HL-60 (cell line): ENCODE results near the gene CAGE1.

ENCODE experiments used
- DNase-seq, 2 experiments: peaks; one replicate each; pipeline ENCODE4 v3.0.0-alpha.2; 2010 to 2020; ENCODE audit warnings: low read depth in 1 of 2, low spot score in 1 of 2
- H3K27ac ChIP-seq: fragments of 250-450 bp; sonication (Bioruptor Pico); replicated peaks from 2 replicates; pipeline ENCODE4 v1.5.1; 2020; ENCODE audit warnings: mild to moderate bottlenecking, moderate library complexity
- H3K27me3 ChIP-seq: fragments of 250-450 bp; sonication (Bioruptor Pico); 2 replicates; pipeline ENCODE4 v1.5.1; 2021; ENCODE audit warnings: mild to moderate bottlenecking, moderate library complexity; ENCODE audit not compliant: insufficient read depth, poor library complexity, severe bottlenecking
- H3K4me3 ChIP-seq: replicated peaks from 2 replicates; pipeline ENCODE4 v1.5.1; 2011; ENCODE audit warnings: mild to moderate bottlenecking, control low read depth, low read length; ENCODE audit not compliant: insufficient read depth
- CTCF ChIP-seq: IDR thresholded peaks from one replicate; pipeline ENCODE4 v1.5.1; 2011; ENCODE audit warnings: low read length, control low read depth, inconsistent platforms; ENCODE audit not compliant: insufficient read depth
- GABPA ChIP-seq: IDR thresholded peaks from 2 replicates; pipeline ENCODE4 v1.6.1; 2012; ENCODE audit warnings: low read depth
- POLR2AphosphoS5 ChIP-seq: IDR thresholded peaks from 2 replicates; pipeline ENCODE4 v1.6.1; 2012; ENCODE audit warnings: low read depth
- SPI1 ChIP-seq: IDR thresholded peaks from 2 replicates; pipeline ENCODE4 v1.6.1; 2012; ENCODE audit warnings: low read depth, mild to moderate bottlenecking, borderline replicate concordance
- TF ChIP-seq, protein P1 (sequence below): IDR thresholded peaks from 2 replicates; pipeline ENCODE4 v1.6.1; 2012; ENCODE audit warnings: low read depth; ENCODE audit not compliant: insufficient replicate concordance

Gene CAGE1

GRCh38 chr6:7433121-7433617 is 43.6 kb upstream of the CAGE1 start:
- Histone ChIP-seq H3K27ac (no peak overlapping the region), H3K27me3 (no peaks in the 10 kb centered on the region), H3K4me3 (no peak overlapping the region)
- DNase-seq, result no peak
- no peak for TF ChIP-seq CTCF
- TF ChIP-seq, protein P1, sequence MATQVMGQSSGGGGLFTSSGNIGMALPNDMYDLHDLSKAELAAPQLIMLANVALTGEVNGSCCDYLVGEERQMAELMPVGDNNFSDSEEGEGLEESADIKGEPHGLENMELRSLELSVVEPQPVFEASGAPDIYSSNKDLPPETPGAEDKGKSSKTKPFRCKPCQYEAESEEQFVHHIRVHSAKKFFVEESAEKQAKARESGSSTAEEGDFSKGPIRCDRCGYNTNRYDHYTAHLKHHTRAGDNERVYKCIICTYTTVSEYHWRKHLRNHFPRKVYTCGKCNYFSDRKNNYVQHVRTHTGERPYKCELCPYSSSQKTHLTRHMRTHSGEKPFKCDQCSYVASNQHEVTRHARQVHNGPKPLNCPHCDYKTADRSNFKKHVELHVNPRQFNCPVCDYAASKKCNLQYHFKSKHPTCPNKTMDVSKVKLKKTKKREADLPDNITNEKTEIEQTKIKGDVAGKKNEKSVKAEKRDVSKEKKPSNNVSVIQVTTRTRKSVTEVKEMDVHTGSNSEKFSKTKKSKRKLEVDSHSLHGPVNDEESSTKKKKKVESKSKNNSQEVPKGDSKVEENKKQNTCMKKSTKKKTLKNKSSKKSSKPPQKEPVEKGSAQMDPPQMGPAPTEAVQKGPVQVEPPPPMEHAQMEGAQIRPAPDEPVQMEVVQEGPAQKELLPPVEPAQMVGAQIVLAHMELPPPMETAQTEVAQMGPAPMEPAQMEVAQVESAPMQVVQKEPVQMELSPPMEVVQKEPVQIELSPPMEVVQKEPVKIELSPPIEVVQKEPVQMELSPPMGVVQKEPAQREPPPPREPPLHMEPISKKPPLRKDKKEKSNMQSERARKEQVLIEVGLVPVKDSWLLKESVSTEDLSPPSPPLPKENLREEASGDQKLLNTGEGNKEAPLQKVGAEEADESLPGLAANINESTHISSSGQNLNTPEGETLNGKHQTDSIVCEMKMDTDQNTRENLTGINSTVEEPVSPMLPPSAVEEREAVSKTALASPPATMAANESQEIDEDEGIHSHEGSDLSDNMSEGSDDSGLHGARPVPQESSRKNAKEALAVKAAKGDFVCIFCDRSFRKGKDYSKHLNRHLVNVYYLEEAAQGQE, result no peak
- no peak for TF ChIP-seq POLR2AphosphoS5
- TF ChIP-seq SPI1, result no peak
- TF ChIP-seq GABPA, result no peak

- Histone ChIP-seq H3K27ac (no peak overlapping the region), H3K27me3 (no peaks in the 10 kb centered on the region), H3K4me3 (no peak overlapping the region)
- TF ChIP-seq, protein P1, result no peak
- TF ChIP-seq GABPA (no peak), SPI1 (no peak), CTCF (no peak), POLR2AphosphoS5 (no peak)
- DNase-seq, result no peak
These were observed 43.0 kb upstream of the CAGE1 start for GRCh38 chr6:7432391-7433120.

DNA sequence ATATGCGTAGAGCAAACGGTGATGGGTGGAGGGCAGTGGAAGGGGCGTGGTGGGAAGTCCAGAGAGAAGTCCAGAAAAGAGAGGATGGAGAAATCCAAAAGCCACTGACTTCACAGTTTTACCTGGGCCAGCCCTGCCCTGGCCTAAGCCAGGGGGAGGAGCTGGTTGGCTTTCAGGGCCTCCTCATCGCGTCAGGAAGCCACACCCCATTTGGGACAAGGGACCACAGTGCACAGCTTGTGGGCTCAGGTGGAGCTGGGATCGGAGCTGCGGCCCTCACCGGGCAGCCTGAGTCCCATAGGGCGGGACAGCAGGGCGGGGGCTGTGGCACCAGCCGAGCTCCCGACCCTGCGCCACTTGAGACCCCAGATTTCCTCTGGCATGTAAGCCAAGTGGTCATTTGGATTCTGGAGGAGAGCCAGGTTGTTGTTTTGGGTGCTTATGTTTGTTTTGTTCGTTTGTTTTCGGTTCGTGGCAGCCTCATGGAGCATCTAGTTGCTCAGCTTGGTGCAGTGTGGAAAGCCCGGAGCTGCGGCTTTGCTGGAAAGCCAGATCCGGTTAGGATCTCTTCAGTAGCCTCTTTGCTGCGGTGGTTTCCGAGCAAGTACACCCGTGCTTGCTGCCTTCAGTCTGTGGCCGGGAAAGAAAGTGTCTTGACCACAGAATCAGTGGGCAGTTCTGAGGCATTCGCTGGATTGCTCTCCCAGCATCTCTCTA is 42.3 kb upstream of the CAGE1 start:
- no peak for DNase-seq
- TF ChIP-seq SPI1 (no peak), CTCF (no peak), GABPA (no peak), POLR2AphosphoS5 (no peak)
- TF ChIP-seq, protein P1, result no peak
- Histone ChIP-seq H3K27ac (no peak overlapping the region), H3K4me3 (no peak overlapping the region), H3K27me3 (no peaks in the 10 kb centered on the region)
